ENCODE data around the gene MAP1LC3C. TPM values are rescaled to one million over a fixed set of nuclear protein-coding genes. Genes with fewer than 3 reads are reported as not detected.
A peak's percentile ranks its signal among the peaks of the same experiment; 100 is the strongest.

Gene MAP1LC3C
- total RNA-seq, 2 donors from 2014 or later: 0.26 to 9.6 TPM

DNA sequence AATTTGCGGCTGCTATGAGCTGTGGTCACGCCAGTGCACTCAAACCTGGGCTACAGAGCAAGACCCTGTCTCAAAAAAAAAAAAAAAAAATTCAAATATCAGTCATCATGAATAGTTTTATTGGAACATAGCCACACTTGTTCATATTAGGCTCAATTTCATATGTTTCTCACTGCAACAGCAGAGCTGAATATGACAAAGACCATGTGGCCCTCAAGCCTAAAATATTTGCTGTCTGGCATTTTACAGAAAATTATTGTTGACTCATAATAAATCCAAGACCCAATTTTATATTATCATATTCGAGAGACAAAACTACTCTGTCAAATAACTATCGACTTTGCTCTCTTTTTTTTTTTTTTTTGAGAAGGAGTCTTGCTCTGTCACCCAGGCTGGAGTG, 30.3 kb downstream of the MAP1LC3C start:
- intact Hi-C loops (cut with DNase I): no loop called here
- ATAC-seq: no peak
- TF ChIP-seq, protein P1, sequence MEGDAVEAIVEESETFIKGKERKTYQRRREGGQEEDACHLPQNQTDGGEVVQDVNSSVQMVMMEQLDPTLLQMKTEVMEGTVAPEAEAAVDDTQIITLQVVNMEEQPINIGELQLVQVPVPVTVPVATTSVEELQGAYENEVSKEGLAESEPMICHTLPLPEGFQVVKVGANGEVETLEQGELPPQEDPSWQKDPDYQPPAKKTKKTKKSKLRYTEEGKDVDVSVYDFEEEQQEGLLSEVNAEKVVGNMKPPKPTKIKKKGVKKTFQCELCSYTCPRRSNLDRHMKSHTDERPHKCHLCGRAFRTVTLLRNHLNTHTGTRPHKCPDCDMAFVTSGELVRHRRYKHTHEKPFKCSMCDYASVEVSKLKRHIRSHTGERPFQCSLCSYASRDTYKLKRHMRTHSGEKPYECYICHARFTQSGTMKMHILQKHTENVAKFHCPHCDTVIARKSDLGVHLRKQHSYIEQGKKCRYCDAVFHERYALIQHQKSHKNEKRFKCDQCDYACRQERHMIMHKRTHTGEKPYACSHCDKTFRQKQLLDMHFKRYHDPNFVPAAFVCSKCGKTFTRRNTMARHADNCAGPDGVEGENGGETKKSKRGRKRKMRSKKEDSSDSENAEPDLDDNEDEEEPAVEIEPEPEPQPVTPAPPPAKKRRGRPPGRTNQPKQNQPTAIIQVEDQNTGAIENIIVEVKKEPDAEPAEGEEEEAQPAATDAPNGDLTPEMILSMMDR (IDR thresholded peaks at IDR 0.05): no peak
- TF ChIP-seq POLR2A (IDR thresholded peaks at IDR 0.05): no peak
- no peaks in the 10 kb centered on the region for H3K27me3 ChIP-seq
- no peak overlapping the region for H3K27ac ChIP-seq
- H3K4me1 ChIP-seq: no peaks in the 10 kb centered on the region
- no peak overlapping the region for H3K4me3 ChIP-seq
- H3K9me3 ChIP-seq: no peaks in the 10 kb centered on the region
- WGBS, 2 donors: 32 to 42% methylated on average over 4 of the region's 4 CpGs
- no peaks in the 10 kb centered on the region for H3K36me3 ChIP-seq (replicated peaks in 1 of 2; ENCODE audit: insufficient read depth in 1 of 2, low read depth in 2 of 2)
- no peak for DNase-seq

DNA sequence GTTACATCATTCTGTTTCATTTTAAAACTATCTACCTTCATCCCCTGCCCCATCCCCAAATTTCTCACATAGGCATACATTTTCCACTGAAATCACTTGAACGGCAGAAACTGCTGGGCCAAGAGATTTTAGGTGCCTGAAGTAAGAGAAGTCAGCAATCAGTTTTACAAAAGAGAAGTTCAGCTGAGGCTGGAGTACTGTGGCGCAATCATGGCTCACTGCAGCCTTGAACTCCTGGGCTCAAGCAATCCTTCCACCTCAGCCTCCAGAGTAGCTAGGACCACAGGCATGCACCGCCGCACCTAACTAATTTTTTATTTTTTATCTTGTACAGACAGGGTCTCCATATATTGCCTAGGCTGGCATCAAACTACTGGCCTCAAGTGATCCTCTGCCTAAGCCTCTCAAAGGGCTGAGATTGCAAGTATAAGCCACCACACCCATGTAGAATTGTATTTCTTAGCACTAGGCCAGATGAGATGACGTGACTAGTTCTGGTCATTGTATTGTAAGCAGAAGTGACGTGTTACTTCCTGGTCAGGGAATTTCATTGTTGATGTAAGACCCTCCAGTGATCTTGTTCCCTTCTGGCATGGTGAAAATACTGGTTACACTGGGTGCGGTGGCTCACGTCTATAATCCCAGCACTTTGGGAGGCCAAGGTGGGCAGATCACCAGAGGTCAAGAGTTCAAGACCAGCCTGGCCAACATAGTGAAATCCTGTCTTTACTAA, 34.2 kb downstream of the MAP1LC3C start:
- 81 to 88% methylated on average over 4 to 8 of the region's 8 CpGs for WGBS, 2 donors
- DNase-seq: peak in 1 of 4 donors; percentile 13
- TF ChIP-seq POLR2A (IDR thresholded peaks at IDR 0.05): no peak
- TF ChIP-seq, protein P1 (IDR thresholded peaks at IDR 0.05): no peak
- Histone ChIP-seq H3K27ac (no peak overlapping the region), H3K36me3 (replicated peaks in 1 of 2; ENCODE audit: insufficient read depth in 1 of 2, low read depth in 2 of 2) (no peaks in the 10 kb centered on the region), H3K4me1 (no peaks in the 10 kb centered on the region), H3K27me3 (no peaks in the 10 kb centered on the region), H3K4me3 (no peak overlapping the region), H3K9me3 (no peaks in the 10 kb centered on the region)
- no peak for ATAC-seq
- intact Hi-C loops (cut with DNase I): no loop called here

DNA sequence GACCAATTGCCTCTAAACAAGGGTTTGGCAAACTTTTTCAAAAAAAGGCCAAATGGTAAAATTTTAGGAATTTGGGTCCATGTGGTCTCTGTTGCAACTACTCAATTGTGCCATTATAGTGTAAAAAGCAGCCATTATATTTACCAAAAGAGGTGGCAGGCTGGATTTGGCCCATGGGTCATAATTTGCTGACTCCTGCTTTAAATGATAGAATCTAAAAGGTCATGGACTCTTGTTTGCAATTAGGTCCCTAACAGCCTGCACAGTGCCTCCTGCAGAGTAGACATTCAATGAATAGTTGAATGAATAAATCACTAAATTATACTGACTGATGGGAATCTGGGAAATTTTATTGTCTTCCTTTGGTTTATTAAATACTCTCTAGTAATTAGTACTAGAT, 35.2 kb downstream of the MAP1LC3C start:
- intact Hi-C loops (cut with DNase I): no loop called here
- TF ChIP-seq POLR2A (IDR thresholded peaks at IDR 0.05): no peak
- TF ChIP-seq, protein P1 (IDR thresholded peaks at IDR 0.05): no peak

DNA sequence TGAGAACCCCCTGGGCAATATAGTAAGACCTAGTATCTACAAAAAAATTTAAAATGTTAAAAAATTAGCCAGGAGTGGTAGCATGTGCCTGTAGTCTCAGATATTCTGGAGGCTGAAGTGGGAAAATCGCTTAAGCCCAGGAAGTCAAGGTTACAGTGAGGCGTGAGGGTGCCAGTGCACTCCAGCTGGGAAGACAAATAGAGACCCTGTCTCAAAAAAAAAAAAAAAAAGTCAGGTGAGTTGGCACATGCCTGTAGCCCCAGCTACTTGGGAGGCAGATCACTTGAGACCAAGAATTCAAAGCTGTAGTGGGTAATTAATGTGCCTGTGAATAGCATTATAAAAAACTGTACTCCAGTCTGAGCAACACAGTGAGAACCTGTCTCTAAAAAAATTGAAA, 36.7 kb downstream of the MAP1LC3C start:
- no peak for ATAC-seq
- Histone ChIP-seq H3K27me3 (no peaks in the 10 kb centered on the region), H3K4me1 (no peaks in the 10 kb centered on the region), H3K4me3 (no peak overlapping the region), H3K27ac (no peak overlapping the region), H3K9me3 (no peaks in the 10 kb centered on the region), H3K36me3 (replicated peaks in 1 of 2; ENCODE audit: insufficient read depth in 1 of 2, low read depth in 2 of 2) (no peaks in the 10 kb centered on the region)
- no peak for DNase-seq
- intact Hi-C loops (cut with DNase I): no loop called here
- TF ChIP-seq POLR2A (IDR thresholded peaks at IDR 0.05): no peak
- TF ChIP-seq, protein P1 (IDR thresholded peaks at IDR 0.05): no peak
- WGBS, 2 donors: 39 to 41% methylated on average over 2 of the region's 2 CpGs

More for the DNA sequence above, 35.2 kb downstream of the MAP1LC3C start:
- no peaks in the 10 kb centered on the region for H3K9me3 ChIP-seq
- no peaks in the 10 kb centered on the region for H3K4me1 ChIP-seq
- no peaks in the 10 kb centered on the region for H3K27me3 ChIP-seq
- H3K4me3 ChIP-seq: no peak overlapping the region
- H3K27ac ChIP-seq: no peak overlapping the region
- no peaks in the 10 kb centered on the region for H3K36me3 ChIP-seq (replicated peaks in 1 of 2; ENCODE audit: insufficient read depth in 1 of 2, low read depth in 2 of 2)
- ATAC-seq (no peak), DNase-seq (no peak)

Data from body of pancreas (tissue), 4 donors.